GM23338 (cell line): ENCODE results near the gene USP17L29. TPM values are rescaled to one million over a fixed set of nuclear protein-coding genes. Genes with fewer than 3 reads are reported as not detected.
"Not testable (repeated sequence)": the region's sequence is repeated elsewhere in the genome, so short reads cannot be mapped to it uniquely, and the experiment has no call there.

Experiments used
- ATAC-seq: fragments of 200-7000 bp; cut with Tn5 transposase; 3 replicates; pipeline ENCODE4 v1.9.1; 2020
- DNase-seq: peaks from one replicate; pipeline ENCODE4 v3.0.0-alpha.2; 2015; ENCODE audit warnings: low spot score
- H2AFZ ChIP-seq: fragments of 200-600 bp; sonication (generic); 2 replicates; pipeline ENCODE4 v1.8.0; 2016; ENCODE audit warnings: antibody characterized with exemption, mild to moderate bottlenecking, moderate library complexity
- H3F3A ChIP-seq: fragments of 200-600 bp; sonication (generic); replicated peaks from 2 replicates; pipeline ENCODE4 v1.8.0; 2017; ENCODE audit warnings: antibody characterized with exemption, mixed run types, low read depth
- H3K27ac ChIP-seq: fragments of 200-600 bp; sonication (generic); 2 replicates; pipeline ENCODE4 v1.6.1; 2016; ENCODE audit warnings: low read depth
- H3K27me3 ChIP-seq: fragments of 200-600 bp; sonication (generic); 2 replicates; pipeline ENCODE4 v1.8.0; 2016; ENCODE audit warnings: mild to moderate bottlenecking, mixed run types, moderate library complexity; ENCODE audit not compliant: insufficient read depth
- H3K36me3 ChIP-seq: fragments of 200-600 bp; sonication (generic); 2 replicates; pipeline ENCODE4 v1.8.0; 2016; ENCODE audit warnings: mild to moderate bottlenecking; ENCODE audit not compliant: insufficient read depth
- H3K4me1 ChIP-seq: fragments of 200-600 bp; sonication (generic); 2 replicates; pipeline ENCODE4 v1.8.0; 2016; ENCODE audit warnings: mild to moderate bottlenecking, moderate library complexity; ENCODE audit not compliant: insufficient read depth
- H3K4me2 ChIP-seq: fragments of 200-600 bp; sonication (generic); 2 replicates; pipeline ENCODE4 v1.7.1; 2017; ENCODE audit warnings: mixed run types
- H3K4me3 ChIP-seq: fragments of 200-600 bp; sonication (generic); 2 replicates; pipeline ENCODE4 v1.6.1; 2016; ENCODE audit warnings: mixed run types
- H3K79me2 ChIP-seq: fragments of 200-600 bp; sonication (generic); replicated peaks from 2 replicates; pipeline ENCODE4 v1.8.0; 2017; ENCODE audit warnings: mild to moderate bottlenecking; ENCODE audit not compliant: insufficient read depth
- H3K9me2 ChIP-seq: fragments of 200-600 bp; sonication (generic); 2 replicates; pipeline ENCODE4 v1.8.0; 2017; ENCODE audit not compliant: insufficient read depth
- H4K20me1 ChIP-seq: fragments of 200-600 bp; sonication (generic); replicated peaks from 2 replicates; pipeline ENCODE4 v1.8.0; 2017; ENCODE audit warnings: mild to moderate bottlenecking; ENCODE audit not compliant: insufficient read depth
- H3K27ac Mint-ChIP-seq: 2 replicates; pipeline ENCODE4 v1.8.0; 2020; ENCODE audit warnings: inconsistent platforms, mild to moderate bottlenecking, moderate library complexity, mixed read lengths
- H3K27me3 Mint-ChIP-seq: 3 replicates; pipeline ENCODE4 v1.8.0; 2022; ENCODE audit warnings: low read depth, mild to moderate bottlenecking, moderate library complexity, mixed read lengths, inconsistent platforms; ENCODE audit not compliant: insufficient read depth, poor library complexity
- H3K36me3 Mint-ChIP-seq: 3 replicates; pipeline ENCODE4 v1.8.0; 2021; ENCODE audit warnings: low read depth, mild to moderate bottlenecking, inconsistent platforms, moderate library complexity, mixed read lengths
- H3K4me1 Mint-ChIP-seq: 3 replicates; pipeline ENCODE4 v1.8.0; 2020; ENCODE audit warnings: mild to moderate bottlenecking, inconsistent platforms, mixed read lengths
- H3K4me3 Mint-ChIP-seq: 3 replicates; pipeline ENCODE4 v1.8.0; 2021; ENCODE audit warnings: moderate library complexity, mild to moderate bottlenecking, inconsistent platforms, mixed read lengths
- H3K9me3 Mint-ChIP-seq: 3 replicates; pipeline ENCODE4 v1.8.0; 2020; ENCODE audit warnings: moderate library complexity, mild to moderate bottlenecking, inconsistent platforms, mixed read lengths
- long read RNA-seq: library from polyadenylated mRNA; unstranded; transcript quantifications from one replicate; pipeline ENCODE4 v2.0.0, GENCODE V29; 2020; ENCODE audit not compliant: unreplicated experiment
- polyA plus RNA-seq: library from polyadenylated mRNA; unstranded; fragments of >200 nt; fragmentation: Nextera tagmentation; extraction: Ambion mirVana; gene quantifications from 2 replicates; pipeline ENCODE4 v1.2.1, GENCODE V29; 2016
- total RNA-seq: library from RNA; depleted of rRNA; stranded (reverse); fragments of >200 nt; shearing (Covaris generic); gene quantifications from 2 replicates; pipeline ENCODE4 v1.2.3, GENCODE V29; 2014; rRNA removed

The USP17L29 gene, protein sequence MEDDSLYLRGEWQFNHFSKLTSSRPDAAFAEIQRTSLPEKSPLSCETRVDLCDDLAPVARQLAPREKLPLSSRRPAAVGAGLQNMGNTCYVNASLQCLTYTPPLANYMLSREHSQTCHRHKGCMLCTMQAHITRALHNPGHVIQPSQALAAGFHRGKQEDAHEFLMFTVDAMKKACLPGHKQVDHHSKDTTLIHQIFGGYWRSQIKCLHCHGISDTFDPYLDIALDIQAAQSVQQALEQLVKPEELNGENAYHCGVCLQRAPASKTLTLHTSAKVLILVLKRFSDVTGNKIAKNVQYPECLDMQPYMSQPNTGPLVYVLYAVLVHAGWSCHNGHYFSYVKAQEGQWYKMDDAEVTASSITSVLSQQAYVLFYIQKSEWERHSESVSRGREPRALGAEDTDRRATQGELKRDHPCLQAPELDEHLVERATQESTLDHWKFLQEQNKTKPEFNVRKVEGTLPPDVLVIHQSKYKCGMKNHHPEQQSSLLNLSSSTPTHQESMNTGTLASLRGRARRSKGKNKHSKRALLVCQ
- total RNA-seq (not detected in 2 replicates), polyA plus RNA-seq (not detected in 2 replicates)
- long read RNA-seq: 0 reads

DNA sequence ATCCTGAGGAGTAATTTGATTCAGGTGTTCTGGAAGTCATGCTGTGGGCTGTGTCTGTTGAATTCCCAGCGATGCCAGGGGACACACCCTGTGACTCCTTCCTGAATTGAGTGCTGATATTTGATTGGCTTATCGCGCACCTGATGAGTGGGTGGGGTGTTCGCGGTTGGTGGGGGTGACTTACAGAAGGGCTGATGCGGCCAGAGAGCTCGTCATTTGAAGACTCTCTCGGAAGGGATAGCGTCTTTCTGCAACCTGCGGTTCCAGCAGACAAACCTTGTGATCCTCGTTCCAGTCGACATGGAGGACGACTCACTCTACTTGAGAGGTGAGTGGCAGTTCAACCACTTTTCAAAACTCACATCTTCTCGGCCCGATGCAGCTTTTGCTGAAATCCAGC, at the start of gene USP17L29:
TSS of gene USP17L29 (plus strand) at position 301 of the 400 bp plus-strand sequence. CDS start at position 301, 0 bp downstream.
- H3K27me3 ChIP-seq, H3K4me1 Mint-ChIP-seq, H3K36me3 Mint-ChIP-seq, H3K27ac ChIP-seq, H3K79me2 ChIP-seq, H3K4me2 ChIP-seq, H4K20me1 ChIP-seq, H3K36me3 ChIP-seq, ATAC-seq, H3K4me3 Mint-ChIP-seq, DNase-seq, H3K4me1 ChIP-seq, H3K27ac Mint-ChIP-seq, H3K9me3 Mint-ChIP-seq, H3K27me3 Mint-ChIP-seq, H3F3A ChIP-seq, H2AFZ ChIP-seq, H3K9me2 ChIP-seq, H3K4me3 ChIP-seq: not testable (repeated sequence)

DNA sequence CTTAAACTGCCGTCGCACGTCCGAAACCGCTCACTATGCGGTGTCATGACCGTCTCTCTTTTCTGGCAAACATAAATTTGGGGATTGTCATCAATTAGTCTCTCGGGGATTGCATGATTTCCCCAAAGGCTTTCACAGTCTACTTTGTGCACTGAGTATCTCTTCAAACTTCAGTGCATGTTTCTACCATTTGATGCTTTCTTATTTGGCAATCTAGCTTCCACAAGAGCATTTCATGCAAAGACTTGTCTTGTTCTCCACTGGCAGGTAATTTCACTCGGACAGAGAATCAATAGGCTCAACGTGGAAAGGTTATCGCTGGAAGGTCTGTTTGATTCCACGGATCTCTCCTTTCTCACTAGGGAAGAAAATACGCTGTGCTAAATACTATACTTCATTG, 29.2 kb upstream of the USP17L29 start:
- not testable (repeated sequence) for H3F3A ChIP-seq, H3K4me2 ChIP-seq, H3K27ac Mint-ChIP-seq, H3K4me1 ChIP-seq, H3K4me3 ChIP-seq, H3K4me1 Mint-ChIP-seq, DNase-seq, H3K4me3 Mint-ChIP-seq, H3K9me2 ChIP-seq, H3K9me3 Mint-ChIP-seq, H3K36me3 Mint-ChIP-seq, H2AFZ ChIP-seq, H4K20me1 ChIP-seq, H3K27ac ChIP-seq, H3K27me3 Mint-ChIP-seq, H3K27me3 ChIP-seq, H3K79me2 ChIP-seq, H3K36me3 ChIP-seq, ATAC-seq

DNA sequence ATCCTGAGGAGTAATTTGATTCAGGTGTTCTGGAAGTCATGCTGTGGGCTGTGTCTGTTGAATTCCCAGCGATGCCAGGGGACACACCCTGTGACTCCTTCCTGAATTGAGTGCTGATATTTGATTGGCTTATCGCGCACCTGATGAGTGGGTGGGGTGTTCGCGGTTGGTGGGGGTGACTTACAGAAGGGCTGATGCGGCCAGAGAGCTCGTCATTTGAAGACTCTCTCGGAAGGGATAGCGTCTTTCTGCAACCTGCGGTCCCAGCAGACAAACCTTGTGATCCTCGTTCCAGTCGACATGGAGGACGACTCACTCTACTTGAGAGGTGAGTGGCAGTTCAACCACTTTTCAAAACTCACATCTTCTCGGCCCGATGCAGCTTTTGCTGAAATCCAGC, 28.6 kb upstream of the USP17L29 start, which contains the start of gene USP17L24:
TSS of gene USP17L24 (plus strand) at position 301 of the 400 bp plus-strand sequence. CDS start at position 301, 0 bp downstream.
- DNase-seq, H3K4me1 ChIP-seq, H3K4me2 ChIP-seq, H3K27ac Mint-ChIP-seq, H3F3A ChIP-seq, H3K9me2 ChIP-seq, H2AFZ ChIP-seq, H3K4me1 Mint-ChIP-seq, H3K27ac ChIP-seq, H3K27me3 Mint-ChIP-seq, H3K27me3 ChIP-seq, H4K20me1 ChIP-seq, H3K79me2 ChIP-seq, H3K36me3 ChIP-seq, H3K9me3 Mint-ChIP-seq, H3K36me3 Mint-ChIP-seq, H3K4me3 Mint-ChIP-seq, H3K4me3 ChIP-seq, ATAC-seq: not testable (repeated sequence)

DNA sequence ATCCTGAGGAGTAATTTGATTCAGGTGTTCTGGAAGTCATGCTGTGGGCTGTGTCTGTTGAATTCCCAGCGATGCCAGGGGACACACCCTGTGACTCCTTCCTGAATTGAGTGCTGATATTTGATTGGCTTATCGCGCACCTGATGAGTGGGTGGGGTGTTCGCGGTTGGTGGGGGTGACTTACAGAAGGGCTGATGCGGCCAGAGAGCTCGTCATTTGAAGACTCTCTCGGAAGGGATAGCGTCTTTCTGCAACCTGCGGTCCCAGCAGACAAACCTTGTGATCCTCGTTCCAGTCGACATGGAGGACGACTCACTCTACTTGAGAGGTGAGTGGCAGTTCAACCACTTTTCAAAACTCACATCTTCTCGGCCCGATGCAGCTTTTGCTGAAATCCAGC, 23.8 kb upstream of the USP17L29 start, which contains the start of gene USP17L25:
TSS of gene USP17L25 (plus strand) at position 301 of the 400 bp plus-strand sequence. CDS start at position 301, 0 bp downstream.
- not testable (repeated sequence) for H3K9me3 Mint-ChIP-seq, H3K4me3 ChIP-seq, ATAC-seq, H3K27ac Mint-ChIP-seq, H3K27me3 ChIP-seq, H2AFZ ChIP-seq, H3K36me3 Mint-ChIP-seq, H3K9me2 ChIP-seq, H3K27ac ChIP-seq, H3K4me1 ChIP-seq, H3K79me2 ChIP-seq, H4K20me1 ChIP-seq, H3K4me1 Mint-ChIP-seq, H3K27me3 Mint-ChIP-seq, H3K4me2 ChIP-seq, DNase-seq, H3F3A ChIP-seq, H3K36me3 ChIP-seq, H3K4me3 Mint-ChIP-seq

DNA sequence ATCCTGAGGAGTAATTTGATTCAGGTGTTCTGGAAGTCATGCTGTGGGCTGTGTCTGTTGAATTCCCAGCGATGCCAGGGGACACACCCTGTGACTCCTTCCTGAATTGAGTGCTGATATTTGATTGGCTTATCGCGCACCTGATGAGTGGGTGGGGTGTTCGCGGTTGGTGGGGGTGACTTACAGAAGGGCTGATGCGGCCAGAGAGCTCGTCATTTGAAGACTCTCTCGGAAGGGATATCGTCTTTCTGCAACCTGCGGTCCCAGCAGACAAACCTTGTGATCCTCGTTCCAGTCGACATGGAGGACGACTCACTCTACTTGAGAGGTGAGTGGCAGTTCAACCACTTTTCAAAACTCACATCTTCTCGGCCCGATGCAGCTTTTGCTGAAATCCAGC, 19.1 kb upstream of the USP17L29 start, which contains the start of gene USP17L26:
TSS of gene USP17L26 (plus strand) at position 301 of the 400 bp plus-strand sequence. CDS start at position 301, 0 bp downstream.
- H4K20me1 ChIP-seq, H3K27me3 ChIP-seq, H3K27me3 Mint-ChIP-seq, H3K4me2 ChIP-seq, H3K4me1 Mint-ChIP-seq, H3K9me3 Mint-ChIP-seq, H3K4me3 ChIP-seq, H3K27ac Mint-ChIP-seq, H3K4me1 ChIP-seq, H3F3A ChIP-seq, H2AFZ ChIP-seq, H3K36me3 Mint-ChIP-seq, H3K9me2 ChIP-seq, H3K4me3 Mint-ChIP-seq, ATAC-seq, H3K27ac ChIP-seq, DNase-seq, H3K79me2 ChIP-seq, H3K36me3 ChIP-seq: not testable (repeated sequence)

DNA sequence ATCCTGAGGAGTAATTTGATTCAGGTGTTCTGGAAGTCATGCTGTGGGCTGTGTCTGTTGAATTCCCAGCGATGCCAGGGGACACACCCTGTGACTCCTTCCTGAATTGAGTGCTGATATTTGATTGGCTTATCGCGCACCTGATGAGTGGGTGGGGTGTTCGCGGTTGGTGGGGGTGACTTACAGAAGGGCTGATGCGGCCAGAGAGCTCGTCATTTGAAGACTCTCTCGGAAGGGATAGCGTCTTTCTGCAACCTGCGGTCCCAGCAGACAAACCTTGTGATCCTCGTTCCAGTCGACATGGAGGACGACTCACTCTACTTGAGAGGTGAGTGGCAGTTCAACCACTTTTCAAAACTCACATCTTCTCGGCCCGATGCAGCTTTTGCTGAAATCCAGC, 14.3 kb upstream of the USP17L29 start, which contains the start of gene USP17L5:
TSS of gene USP17L5 (plus strand) at position 301 of the 400 bp plus-strand sequence. CDS start at position 301, 0 bp downstream.
- not testable (repeated sequence) for H3K4me3 Mint-ChIP-seq, H3K4me2 ChIP-seq, H3K27me3 Mint-ChIP-seq, H3F3A ChIP-seq, H3K79me2 ChIP-seq, DNase-seq, H3K27ac Mint-ChIP-seq, H4K20me1 ChIP-seq, ATAC-seq, H3K4me3 ChIP-seq, H3K4me1 Mint-ChIP-seq, H2AFZ ChIP-seq, H3K4me1 ChIP-seq, H3K9me2 ChIP-seq, H3K27me3 ChIP-seq, H3K36me3 ChIP-seq, H3K36me3 Mint-ChIP-seq, H3K27ac ChIP-seq, H3K9me3 Mint-ChIP-seq
